COLO668 (cell line): ENCODE results near the gene SRP14.
"Not testable (repeated sequence)": the region's sequence is repeated elsewhere in the genome, so short reads cannot be mapped to it uniquely, and the experiment has no call there.

Experiments
- DNase-seq: peaks from one replicate; lab custom pipeline; 2025; ENCODE audit not compliant: unreplicated experiment; lab: John Stamatoyannopoulos, UW

Gene SRP14

DNA sequence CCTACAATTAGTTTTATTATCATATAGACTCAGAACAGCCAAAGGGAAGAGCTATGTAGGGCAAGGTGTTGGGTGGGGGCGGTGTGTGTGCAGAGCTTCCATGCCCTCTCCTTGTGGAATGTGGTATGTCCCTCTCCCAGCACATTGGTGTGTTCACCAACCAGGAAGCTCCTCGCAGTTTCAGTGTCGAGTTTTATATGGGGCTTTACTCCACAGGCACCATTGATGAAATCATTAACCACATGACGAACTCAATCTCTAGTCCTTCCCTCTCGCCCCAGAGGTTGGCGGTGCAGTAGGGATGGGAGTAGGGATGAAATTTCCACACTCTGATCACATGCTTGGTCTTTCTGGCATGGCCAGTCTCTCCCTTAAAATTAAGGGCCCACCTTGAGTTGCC, 13.6 kb upstream of the SRP14 start:
- DNase-seq: no peak

DNA sequence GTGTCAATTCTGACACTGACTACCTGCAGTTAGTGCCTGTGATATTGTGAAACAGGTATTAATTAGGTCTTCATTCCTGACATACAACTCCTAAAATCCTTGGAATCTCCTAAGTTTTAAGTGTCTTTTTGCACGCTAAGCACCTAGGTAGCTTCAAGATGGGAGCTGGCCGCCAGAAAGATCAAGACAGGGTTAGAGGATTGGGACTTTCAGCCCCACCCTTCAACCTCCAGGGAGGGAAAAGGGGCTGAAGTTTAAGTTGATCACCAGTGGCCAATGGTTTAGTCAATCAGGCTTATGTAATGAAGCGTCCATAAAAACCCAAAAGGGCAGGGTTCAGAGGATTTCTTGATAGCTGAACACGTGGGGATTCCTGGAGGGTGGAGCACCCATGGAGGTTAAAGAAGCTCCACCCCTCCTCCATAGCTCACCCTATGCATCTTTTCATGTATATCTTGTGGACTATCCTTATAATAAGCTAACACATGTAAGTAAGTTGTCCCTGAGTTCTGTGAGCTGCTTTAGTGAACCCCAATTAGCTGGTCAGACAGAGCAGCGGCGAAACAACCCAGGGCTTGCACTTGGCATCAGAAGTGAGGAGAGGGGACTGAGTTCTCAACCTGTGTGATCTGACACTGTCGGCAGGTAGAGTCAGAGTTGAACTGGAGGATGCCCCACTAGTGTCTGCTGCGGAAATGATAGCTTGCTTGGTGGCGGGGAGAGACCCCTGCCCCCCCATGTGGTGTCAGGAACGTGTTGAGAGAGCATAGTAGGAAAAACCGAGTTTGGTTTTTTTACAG, 12.8 kb upstream of the SRP14 start:
- DNase-seq: no peak

- DNase-seq: no peak
These were observed 11.9 kb upstream of the SRP14 start for GRCh38 chr15:40050788-40051470.

DNA sequence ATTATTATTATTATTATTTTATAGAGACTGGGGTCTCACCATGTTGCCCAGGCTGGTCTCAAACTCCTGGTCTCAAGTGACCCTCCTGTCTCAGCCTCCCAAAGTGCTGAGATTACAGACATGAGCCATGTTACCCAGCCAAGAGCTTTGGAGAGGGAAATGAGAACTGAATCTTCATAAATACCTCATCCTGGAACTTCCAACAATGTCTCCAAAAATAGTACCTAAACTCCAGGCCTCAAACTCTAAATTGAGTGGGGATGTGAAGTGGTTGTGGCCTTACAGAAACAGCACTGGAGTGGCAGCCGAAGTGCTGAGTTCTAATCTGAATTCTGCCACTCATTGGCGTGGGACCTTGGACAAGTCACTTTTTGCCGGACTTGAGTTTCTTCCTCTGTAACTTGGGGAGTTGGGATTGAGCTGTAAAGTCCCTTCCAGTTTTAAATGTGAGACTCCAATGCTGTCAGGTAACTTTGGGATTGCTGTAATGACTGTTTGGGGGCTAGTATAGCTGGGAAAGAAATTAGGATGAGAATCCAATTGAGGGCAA, 10.0 kb upstream of the SRP14 start:
- no peak for DNase-seq

GRCh38 chr15:40048211-40048792, 9.3 kb upstream of the SRP14 start:
- DNase-seq: no peak

GRCh38 chr15:40047415-40048210, 8.6 kb upstream of the SRP14 start:
- peak; percentile 83 for DNase-seq

DNA sequence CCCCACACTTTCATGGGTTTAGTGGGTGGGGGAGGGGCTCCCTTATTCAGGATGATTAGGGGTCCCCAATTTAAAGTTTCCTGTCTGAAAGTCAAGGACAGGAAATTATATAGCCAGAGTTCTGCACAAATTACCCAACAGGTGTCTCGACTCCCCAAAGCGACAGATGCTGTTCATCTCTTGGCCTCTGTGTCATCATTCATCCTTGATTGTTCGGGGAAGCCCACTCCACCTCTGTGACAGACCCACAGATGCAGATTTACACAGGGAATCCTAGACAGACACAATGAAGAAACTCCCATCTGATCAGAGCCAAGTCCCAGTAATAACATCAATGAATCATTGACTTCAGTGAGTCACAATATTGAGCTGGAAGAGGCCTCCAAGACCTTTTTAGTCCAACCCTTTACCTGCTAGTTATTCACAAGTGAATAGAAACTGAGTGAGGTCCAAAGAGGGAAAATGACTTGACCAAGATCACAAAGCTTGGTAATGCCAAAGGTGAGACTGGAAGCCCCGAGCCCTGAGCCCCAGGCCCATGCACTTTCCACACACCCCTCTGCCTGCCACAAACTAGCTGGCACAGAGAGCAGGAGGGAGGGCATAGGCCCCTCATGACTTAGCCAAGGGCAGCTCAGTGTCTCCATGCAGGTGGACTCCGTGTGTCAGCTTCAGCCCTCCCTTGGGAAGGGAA, 7.9 kb upstream of the SRP14 start:
- no peak for DNase-seq

- DNase-seq: no peak
These were observed 6.7 kb upstream of the SRP14 start for GRCh38 chr15:40045572-40046217.

DNA sequence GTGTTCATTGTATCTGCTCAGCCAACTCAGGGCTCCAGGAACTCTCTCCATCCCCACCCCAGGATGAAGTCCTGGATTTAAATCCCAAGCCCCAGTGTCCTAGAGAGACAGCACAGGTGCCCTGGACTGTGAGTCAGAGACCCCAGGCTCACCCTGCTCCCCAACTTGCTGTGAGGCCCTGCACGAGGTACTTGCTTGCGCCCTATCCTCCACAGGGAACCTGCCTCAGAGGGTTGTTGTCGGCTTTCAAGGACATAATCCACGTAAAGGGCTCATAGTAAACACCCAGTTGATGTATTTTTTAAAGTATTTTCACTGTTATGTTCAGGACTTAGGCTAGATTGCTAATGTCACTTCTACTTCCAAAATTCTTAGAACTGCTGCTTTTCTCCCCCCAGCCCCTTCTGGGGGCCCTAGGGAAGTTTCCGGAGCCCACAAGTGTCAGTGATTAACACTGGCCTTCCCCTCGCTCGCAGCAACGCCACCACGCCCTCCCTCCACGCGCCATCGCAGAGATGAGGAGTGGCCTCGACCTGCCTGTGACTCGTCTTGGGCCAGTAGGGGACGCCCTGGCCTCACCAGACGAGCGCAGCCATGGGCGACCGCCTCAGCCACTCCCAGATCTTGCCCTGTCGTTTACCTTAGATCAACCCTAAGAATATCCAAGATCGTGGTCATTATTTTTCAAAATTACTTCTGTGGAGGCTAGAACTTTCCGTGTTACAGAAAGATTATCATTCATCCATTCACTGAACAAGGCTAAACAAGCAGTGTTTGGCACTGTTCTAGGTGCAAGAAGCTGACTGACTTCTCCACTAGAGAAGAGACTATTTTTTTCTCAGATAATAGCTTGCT, 6.0 kb upstream of the SRP14 start:
- DNase-seq: peak; percentile 90

DNA sequence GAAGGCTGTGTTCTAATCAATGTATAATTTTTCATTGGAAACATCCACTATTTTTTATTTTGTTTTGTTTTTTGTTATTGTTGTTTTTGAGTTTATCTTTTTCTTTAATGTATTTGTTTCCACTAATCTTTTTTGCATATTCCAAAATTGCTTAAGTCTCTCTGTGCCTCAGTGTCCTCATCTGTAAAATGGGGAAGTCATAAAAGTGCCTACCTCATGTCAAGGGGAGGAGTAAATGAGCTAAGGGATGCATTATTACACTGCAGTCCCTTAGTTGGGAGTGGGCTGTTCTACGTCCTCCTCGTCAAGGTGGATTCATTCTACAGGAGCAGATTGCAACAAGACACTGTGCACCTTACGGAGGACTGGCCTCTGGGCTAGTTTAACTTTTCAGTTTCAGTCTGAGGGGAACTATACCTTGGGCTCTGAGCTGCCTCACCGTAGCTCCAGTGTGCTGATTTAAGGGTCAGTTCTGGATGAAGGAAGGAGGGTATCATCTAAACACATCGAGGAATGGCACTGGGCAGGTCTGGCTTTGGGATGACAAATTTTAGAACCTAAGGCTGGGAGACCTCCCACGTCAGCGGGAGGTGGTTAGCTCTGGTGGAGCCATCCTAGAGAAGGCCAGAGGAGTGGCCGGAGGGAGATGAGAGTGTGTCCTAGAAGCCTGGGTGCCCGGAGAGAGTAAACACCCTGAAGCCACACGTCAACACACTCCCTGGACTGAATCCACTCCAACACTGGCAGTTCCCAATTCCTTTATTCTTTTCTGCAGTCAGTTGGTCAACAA, 5.1 kb upstream of the SRP14 start:
- DNase-seq: no peak

DNA sequence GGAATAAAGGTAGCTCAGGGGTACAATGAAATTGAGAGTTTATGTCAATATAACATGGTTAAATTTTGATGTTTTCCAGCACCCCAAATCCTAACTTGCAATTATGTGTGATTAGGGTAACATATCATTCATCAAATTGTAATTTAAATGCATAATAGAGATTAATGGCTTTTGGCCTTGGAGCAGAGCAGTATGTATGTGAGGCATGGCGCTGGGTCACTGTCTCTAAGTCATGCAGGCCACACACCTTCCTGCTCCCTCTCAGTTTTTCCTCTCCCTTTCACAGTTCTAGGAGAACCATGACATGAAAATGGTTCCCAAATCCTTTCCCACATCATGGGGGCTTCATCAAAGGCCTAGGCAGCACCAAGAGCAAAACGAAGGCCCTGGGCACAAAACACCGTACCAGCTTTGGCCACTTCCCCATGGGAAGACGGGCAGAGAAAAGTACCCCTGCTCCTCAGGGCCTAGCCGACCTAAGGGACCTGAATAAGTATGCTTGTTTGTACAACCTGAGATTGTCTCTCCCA, 3.9 kb upstream of the SRP14 start:
- DNase-seq: no peak

- DNase-seq: no peak
These were observed 1.8 kb upstream of the SRP14 start for GRCh38 chr15:40040770-40041169.

- DNase-seq: no peak
These were observed 1.3 kb upstream of the SRP14 start for GRCh38 chr15:40040293-40040635.

- no peak for DNase-seq
These were observed 725 bp downstream of the SRP14 start for GRCh38 chr15:40038275-40038637.

DNA sequence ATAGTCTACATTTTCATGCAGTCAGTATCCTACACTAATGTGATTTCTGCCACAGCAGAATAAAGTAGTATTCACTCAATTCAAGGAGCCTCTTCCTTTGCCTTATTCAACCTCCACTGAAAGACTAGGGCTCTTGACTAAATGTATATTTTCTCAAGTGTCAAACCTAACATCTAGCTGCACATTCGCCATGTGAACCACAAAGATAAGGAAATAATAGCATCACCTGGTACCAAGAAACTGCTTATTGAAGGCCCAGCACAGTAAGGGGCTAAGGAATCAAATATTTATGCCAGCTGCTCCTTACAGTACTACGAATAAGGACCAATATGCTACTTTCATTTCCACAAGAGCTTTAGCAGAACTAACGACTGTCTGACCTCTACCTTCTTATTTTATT, 1.3 kb downstream of the SRP14 start:
- DNase-seq: no peak

DNA sequence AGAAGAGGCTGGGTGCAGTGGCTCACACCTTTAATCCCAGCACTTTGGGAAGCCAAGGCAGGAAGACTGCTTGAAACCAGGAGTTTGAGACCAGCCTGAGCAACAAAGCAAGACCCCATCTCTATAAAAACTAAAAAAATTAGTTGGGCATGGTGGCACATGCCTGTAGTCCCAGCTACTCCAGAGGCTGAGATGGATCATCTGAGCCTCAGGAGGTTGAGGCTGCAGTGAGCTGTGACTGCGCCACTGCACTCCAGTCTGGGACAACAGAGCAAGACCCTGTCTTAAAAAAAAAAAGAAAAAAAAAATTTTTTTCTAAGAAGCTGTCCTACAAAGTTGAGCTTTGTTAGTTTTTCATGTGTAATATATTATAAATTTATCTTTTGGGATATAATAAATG, 3.8 kb downstream of the SRP14 start:
- DNase-seq: not testable (repeated sequence)

GRCh38 chr15:40034186-40034946, 4.6 kb downstream of the SRP14 start:
- no peak for DNase-seq
